OCI-LY7 (cell line): ENCODE results near the gene SERPINB10.

ENCODE experiments used
- CTCF ChIP-seq: fragments of 200-600 bp; sonication (generic); conservative IDR thresholded peaks from 2 replicates; pipeline ENCODE4 v1.5.1; 2014; ENCODE audit warnings: mild to moderate bottlenecking, antibody characterized with exemption, low read length, moderate library complexity, mixed read lengths
- EZH2phosphoT487 ChIP-seq: fragments of 200-600 bp; sonication (generic); IDR thresholded peaks from 2 replicates; pipeline ENCODE4 v1.6.1; 2018; ENCODE audit warnings: low read depth, borderline replicate concordance, mild to moderate bottlenecking, mixed run types, antibody characterized with exemption, low read length, moderate library complexity, mixed read lengths

- no peak for TF ChIP-seq CTCF
- TF ChIP-seq EZH2phosphoT487 = no peak
Observed at GRCh38 chr18:63904694-63905093, 3.1 kb upstream of the SERPINB10 start.
